Trophoblast cell (in vitro differentiated cells and primary cell): ENCODE measurements around the gene ARHGAP22.

ENCODE experiments used
- DNase-seq, 2 donors: peaks; one replicate each; pipeline ENCODE4 v3.0.0-alpha.2; 2016
- H2AFZ ChIP-seq: 2 replicates; pipeline ENCODE4 v1.6.1; 2013; ENCODE audit warnings: low read length, moderate library complexity, mild to moderate bottlenecking; ENCODE audit not compliant: insufficient read depth, poor library complexity
- H2AK5ac ChIP-seq: 2 replicates; pipeline ENCODE4 v1.6.1; 2013; ENCODE audit warnings: mild to moderate bottlenecking, low read length
- H2BK120ac ChIP-seq: 2 replicates; pipeline ENCODE4 v1.6.1; 2013; ENCODE audit warnings: low read length, mild to moderate bottlenecking, moderate library complexity; ENCODE audit not compliant: insufficient read depth, poor library complexity
- H2BK12ac ChIP-seq: 2 replicates; pipeline ENCODE4 v1.6.1; 2013; ENCODE audit warnings: mild to moderate bottlenecking, low read length, moderate library complexity
- H2BK5ac ChIP-seq: 2 replicates; pipeline ENCODE4 v1.6.1; 2013; ENCODE audit warnings: low read length, low read depth, moderate library complexity, mild to moderate bottlenecking; ENCODE audit not compliant: poor library complexity
- H3K14ac ChIP-seq: 2 replicates; pipeline ENCODE4 v1.6.1; 2013; ENCODE audit warnings: mild to moderate bottlenecking, low read length
- H3K18ac ChIP-seq: 2 replicates; pipeline ENCODE4 v1.6.1; 2013; ENCODE audit warnings: mild to moderate bottlenecking, low read length
- H3K23ac ChIP-seq: 2 replicates; pipeline ENCODE4 v1.6.1; 2013; ENCODE audit warnings: low read length
- H3K27ac ChIP-seq: 2 replicates; pipeline ENCODE4 v1.5.1; 2013; ENCODE audit warnings: low read depth, mild to moderate bottlenecking, inconsistent platforms, low read length, moderate library complexity
- H3K27me3 ChIP-seq: 2 replicates; pipeline ENCODE4 v1.6.1; 2013; ENCODE audit warnings: inconsistent platforms, mild to moderate bottlenecking, low read length, moderate library complexity; ENCODE audit not compliant: insufficient read depth
- H3K36me3 ChIP-seq, 2 experiments: 1 replicate in 1 of 2; 2 replicates in 1 of 2; pipeline ENCODE4 v1.6.1; 2013; ENCODE audit warnings: low read length in 2 of 2, mild to moderate bottlenecking in 2 of 2, moderate library complexity in 1 of 2; ENCODE audit not compliant: insufficient read depth in 2 of 2, control insufficient read depth in 1 of 2
- H3K4ac ChIP-seq: 2 replicates; pipeline ENCODE4 v1.6.1; 2013; ENCODE audit warnings: low read depth, mild to moderate bottlenecking, low read length, moderate library complexity
- H3K4me1 ChIP-seq, 2 experiments: 1 replicate in 1 of 2; 2 replicates in 1 of 2; pipeline ENCODE4 v1.6.1; 2013; ENCODE audit warnings: low read length in 2 of 2, mild to moderate bottlenecking in 2 of 2, moderate library complexity in 1 of 2; ENCODE audit not compliant: insufficient read depth in 2 of 2, control insufficient read depth in 1 of 2
- H3K4me2 ChIP-seq: 2 replicates; pipeline ENCODE4 v1.6.1; 2013; ENCODE audit warnings: inconsistent platforms, mild to moderate bottlenecking, low read length, moderate library complexity
- H3K4me3 ChIP-seq: 2 replicates; pipeline ENCODE4 v1.5.1; 2013; ENCODE audit warnings: mild to moderate bottlenecking, low read depth, low read length, inconsistent platforms
- H3K79me1 ChIP-seq: one replicate; pipeline ENCODE4 v1.6.1; 2013; ENCODE audit warnings: low read length
- H3K79me2 ChIP-seq: 2 replicates; pipeline ENCODE4 v1.6.1; 2013; ENCODE audit warnings: low read length, mild to moderate bottlenecking; ENCODE audit not compliant: control insufficient read depth, insufficient read depth, poor library complexity
- H3K9ac ChIP-seq: 2 replicates; pipeline ENCODE4 v1.6.1; 2013; ENCODE audit warnings: mild to moderate bottlenecking, low read length
- H3K9me3 ChIP-seq: 2 replicates; pipeline ENCODE4 v1.6.1; 2013; ENCODE audit warnings: low read depth, mild to moderate bottlenecking, control low read depth, inconsistent platforms, low read length; ENCODE audit not compliant: insufficient read depth
- H4K12ac ChIP-seq: 2 replicates; pipeline ENCODE4 v1.6.1; 2013; ENCODE audit warnings: low read depth, mild to moderate bottlenecking, low read length, moderate library complexity
- H4K8ac ChIP-seq: 2 replicates; pipeline ENCODE4 v1.6.1; 2013; ENCODE audit warnings: low read depth, mild to moderate bottlenecking, low read length, moderate library complexity
- H4K91ac ChIP-seq: one replicate; pipeline ENCODE4 v1.6.1; 2013; ENCODE audit warnings: low read depth, mild to moderate bottlenecking, low read length, moderate library complexity
- WGBS: extraction: QIAGEN DNeasy Blood & Tissue Kit; methylation state at CpG from one replicate; pipeline ENCODE4 v1.1.7; 2013; ENCODE audit warnings: missing lambda C conversion rate; ENCODE audit not compliant: insufficient read length, insufficient coverage; ENCODE audit errors: extremely low coverage; 5-methylcytosine and 5-hydroxymethylcytosine counted together

Gene ARHGAP22

DNA sequence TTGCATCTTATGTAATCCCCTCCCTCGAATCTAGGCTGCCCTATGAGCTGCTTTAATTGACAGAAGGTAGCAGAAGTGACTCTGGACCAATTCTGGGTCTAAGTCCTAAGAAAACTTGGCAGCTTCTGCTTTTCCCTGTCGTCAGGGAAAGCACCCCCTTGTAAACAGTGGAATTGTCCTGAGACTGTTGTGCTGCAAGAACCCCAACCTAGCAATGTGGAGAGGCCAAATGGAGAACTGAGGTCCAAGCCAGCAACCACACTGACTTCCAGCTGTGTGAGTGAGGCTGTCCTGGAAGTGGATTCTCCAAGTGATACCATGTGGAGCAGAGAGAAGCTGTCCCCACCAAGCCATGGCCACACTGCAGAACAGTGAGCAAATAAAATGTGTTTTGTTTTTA, 75.5 kb downstream of the ARHGAP22 start:
- WGBS: no CpG with 5 or more reads among the region's 2 CpGs
- no peak for DNase-seq
- Histone ChIP-seq H2BK5ac (no peak overlapping the region), H4K91ac (no peak overlapping the region), H3K27me3 (peaks cover 6% of the 10 kb centered on the region), H3K18ac (no peak overlapping the region), H2BK12ac (no peak overlapping the region), H3K36me3 (no peaks in the 10 kb centered on the region), H3K23ac (no peak overlapping the region), H2AFZ (no peak overlapping the region), H3K79me2 (no peaks in the 10 kb centered on the region), H2BK120ac (no peak overlapping the region), H3K9me3 (peaks cover 2% of the 10 kb centered on the region), H4K12ac (no peak overlapping the region), H3K14ac (no peak overlapping the region), H3K4me2 (no peak overlapping the region), H4K8ac (no peak overlapping the region), H2AK5ac (no peak overlapping the region), H3K4ac (no peak overlapping the region), H3K79me1 (no peaks in the 10 kb centered on the region), H3K9ac (no peak overlapping the region), H3K4me3 (no peak overlapping the region), H3K4me1 (peaks cover 0 to 3% of the 10 kb centered on the region in 2 experiments), H3K27ac (no peak overlapping the region)

DNA sequence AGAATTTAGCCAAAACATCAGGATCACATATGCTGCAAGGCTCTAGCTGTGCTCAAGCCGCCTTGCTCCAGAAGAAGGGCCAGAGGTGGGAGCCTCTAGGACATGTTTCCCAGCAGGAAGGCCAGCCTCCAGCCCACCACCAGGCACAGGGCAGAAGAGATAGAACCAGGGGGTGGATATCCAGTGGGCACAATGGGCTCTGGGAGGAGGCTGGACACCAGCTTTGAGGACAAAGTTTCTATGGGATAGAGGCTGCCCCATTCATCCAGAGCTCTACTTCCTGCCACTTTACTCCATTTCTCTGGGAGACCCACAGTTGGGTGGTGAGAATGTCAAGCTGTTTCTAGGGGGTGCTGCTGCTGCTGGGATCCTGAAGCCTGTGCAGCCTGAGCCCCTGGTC, 77.1 kb downstream of the ARHGAP22 start:
- Histone ChIP-seq H3K9ac (no peak overlapping the region), H3K27ac (no peak overlapping the region), H2AK5ac (no peak overlapping the region), H2BK5ac (no peak overlapping the region), H2AFZ (no peak overlapping the region), H4K91ac (no peak overlapping the region), H3K4me2 (no peak overlapping the region), H3K23ac (no peak overlapping the region), H3K18ac (no peak overlapping the region), H3K4ac (no peak overlapping the region), H3K4me1 (peaks cover 6 to 9% of the 10 kb centered on the region in 2 experiments), H3K79me2 (no peaks in the 10 kb centered on the region), H3K79me1 (no peaks in the 10 kb centered on the region), H3K14ac (no peak overlapping the region), H3K9me3 (peaks cover 2% of the 10 kb centered on the region), H4K8ac (no peak overlapping the region), H3K4me3 (no peak overlapping the region), H2BK120ac (no peak overlapping the region), H2BK12ac (no peak overlapping the region), H3K27me3 (peaks cover 13% of the 10 kb centered on the region), H3K36me3 (no peaks in the 10 kb centered on the region), H4K12ac (no peak overlapping the region)
- no CpG with 5 or more reads among the region's 1 CpG for WGBS
- DNase-seq: no peak

DNA sequence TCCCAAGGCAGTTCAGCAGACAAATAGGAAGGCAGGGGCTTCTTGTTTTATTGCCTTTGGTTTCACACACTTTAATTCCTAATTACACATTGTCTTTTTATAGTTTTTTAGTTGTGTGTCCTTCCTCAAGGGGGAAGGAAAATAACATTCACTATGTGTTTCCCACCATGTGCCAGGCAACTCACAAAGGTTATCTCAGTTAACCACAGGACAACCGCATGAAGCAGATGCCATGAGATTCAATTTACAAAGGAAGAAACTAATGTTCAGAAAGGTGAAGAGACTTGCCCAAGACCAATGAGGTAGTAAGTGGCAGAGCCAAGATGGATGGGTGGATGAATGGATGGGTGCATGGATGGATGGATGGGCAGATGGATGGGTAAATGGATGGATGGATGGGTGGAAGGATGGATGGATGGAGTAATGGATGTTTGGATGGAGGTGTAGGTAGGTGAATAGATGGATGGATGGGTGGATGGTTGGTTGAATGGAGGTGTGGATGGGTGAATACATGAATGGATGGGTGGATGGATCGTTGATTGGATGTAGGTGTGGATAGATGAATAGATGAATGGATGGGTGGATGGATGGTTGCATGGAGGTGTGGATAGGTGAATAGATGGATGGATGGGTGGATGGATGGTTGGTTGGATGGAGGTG, 77.9 kb downstream of the ARHGAP22 start:
- 100% methylated on average over 1 of the region's 2 CpGs for WGBS
- Histone ChIP-seq H3K79me1 (no peaks in the 10 kb centered on the region), H2BK12ac (no peak overlapping the region), H3K79me2 (no peaks in the 10 kb centered on the region), H3K23ac (no peak overlapping the region), H3K27ac (no peak overlapping the region), H3K4me3 (no peak overlapping the region), H3K14ac (no peak overlapping the region), H2BK5ac (no peak overlapping the region), H2BK120ac (no peak overlapping the region), H2AFZ (no peak overlapping the region), H3K36me3 (no peaks in the 10 kb centered on the region), H4K91ac (no peak overlapping the region), H3K9me3 (peaks cover 3% of the 10 kb centered on the region), H3K27me3 (peaks cover 13% of the 10 kb centered on the region), H3K18ac (no peak overlapping the region), H2AK5ac (no peak overlapping the region), H3K4ac (no peak overlapping the region), H4K12ac (no peak overlapping the region), H3K4me1 (peaks cover 6 to 9% of the 10 kb centered on the region in 2 experiments), H3K9ac (no peak overlapping the region), H4K8ac (no peak overlapping the region), H3K4me2 (no peak overlapping the region)
- no peak for DNase-seq

DNA sequence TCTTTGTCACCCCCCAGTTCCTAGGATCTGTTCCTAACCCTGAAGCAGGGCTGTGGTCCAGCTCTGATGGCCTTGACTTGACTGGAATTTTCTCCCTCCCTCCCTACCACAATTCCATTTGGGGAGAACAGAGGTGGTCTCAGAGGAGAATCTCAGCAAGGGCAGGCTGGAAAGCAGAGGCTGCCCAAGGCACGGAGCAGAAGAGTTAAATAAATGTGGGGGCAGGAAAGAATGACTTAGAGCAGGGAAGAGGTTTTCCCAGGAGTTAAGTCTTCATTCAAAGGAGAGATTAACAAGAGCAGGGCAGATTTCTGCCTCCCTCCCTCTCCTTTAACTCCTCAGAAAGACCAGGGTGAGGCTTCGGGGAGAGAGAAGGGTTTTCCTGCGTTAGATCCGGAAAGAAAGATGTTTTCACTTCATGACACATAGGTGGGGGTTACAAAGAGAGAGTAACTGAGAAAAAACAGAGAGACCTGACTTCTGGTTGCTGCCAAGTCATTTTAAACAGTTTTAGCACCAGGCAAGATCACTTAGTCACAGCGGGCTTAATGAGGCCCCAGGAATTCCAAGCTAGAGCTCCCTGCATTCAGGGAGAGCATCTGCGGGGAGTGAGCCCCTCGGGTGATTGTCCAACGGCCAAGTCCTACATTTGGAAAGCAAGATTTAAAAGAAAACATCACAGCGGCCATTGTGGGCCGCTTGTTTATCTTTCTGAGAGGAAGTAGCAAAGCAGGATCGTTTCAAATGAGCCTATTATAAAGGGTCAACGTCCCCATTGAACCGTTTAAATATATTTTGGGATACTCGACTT, 78.7 kb downstream of the ARHGAP22 start:
- Histone ChIP-seq H2BK120ac (no peak overlapping the region), H3K4me1 (peaks cover 6 to 9% of the 10 kb centered on the region in 2 experiments), H3K79me2 (no peaks in the 10 kb centered on the region), H3K27ac (no peak overlapping the region), H2BK5ac (no peak overlapping the region), H4K12ac (no peak overlapping the region), H3K18ac (no peak overlapping the region), H3K9ac (peak overlapping the region; percentile 14), H3K79me1 (no peaks in the 10 kb centered on the region), H3K4me3 (no peak overlapping the region), H2AFZ (no peak overlapping the region), H3K4ac (no peak overlapping the region), H2AK5ac (no peak overlapping the region), H3K14ac (no peak overlapping the region), H4K8ac (no peak overlapping the region), H3K27me3 (peaks cover 13% of the 10 kb centered on the region), H2BK12ac (no peak overlapping the region), H3K23ac (no peak overlapping the region), H3K4me2 (no peak overlapping the region), H3K9me3 (peaks cover 4% of the 10 kb centered on the region), H4K91ac (no peak overlapping the region), H3K36me3 (no peaks in the 10 kb centered on the region)
- DNase-seq: no peak
- no CpG with 5 or more reads among the region's 14 CpGs for WGBS
